Measurements from ENCODE around the gene C1orf159.

Gene C1orf159

GRCh38 chr1:1119272-1119890 lies 3.5 kb upstream of the C1orf159 start:
- Histone ChIP-seq H3K27ac (no peak overlapping the region), H3K4me2 (ENCODE audit: low read length) (no peak overlapping the region), H3K4me3 (ENCODE audit: low read depth, low read length) (no peak overlapping the region), H3K27me3 (ENCODE audit: control insufficient read depth, insufficient read depth, low read length) (no peaks in the 10 kb centered on the region), H3K36me3 (ENCODE audit: control insufficient read depth, insufficient read depth, low read length) (no peaks in the 10 kb centered on the region), H3K9me3 (ENCODE audit: control insufficient read depth, low read length) (no peaks in the 10 kb centered on the region), H3K4me1 (no peaks in the 10 kb centered on the region), H3K9ac (no peak overlapping the region), H3K79me2 (no peaks in the 10 kb centered on the region), H2AFZ (no peak overlapping the region)
- no peak for TF ChIP-seq CTCF (IDR thresholded peaks at IDR 0.05)

- Histone ChIP-seq H3K4me3 (ENCODE audit: low read depth, low read length) (no peak overlapping the region), H3K27me3 (ENCODE audit: control insufficient read depth, insufficient read depth, low read length) (no peaks in the 10 kb centered on the region), H3K79me2 (no peaks in the 10 kb centered on the region), H3K9ac (no peak overlapping the region), H3K4me1 (no peaks in the 10 kb centered on the region), H2AFZ (no peak overlapping the region), H3K9me3 (ENCODE audit: control insufficient read depth, low read length) (no peaks in the 10 kb centered on the region), H3K4me2 (ENCODE audit: low read length) (no peak overlapping the region), H3K36me3 (ENCODE audit: control insufficient read depth, insufficient read depth, low read length) (no peaks in the 10 kb centered on the region), H3K27ac (no peak overlapping the region)
- TF ChIP-seq CTCF (IDR thresholded peaks at IDR 0.05), result no peak
Measured at GRCh38 chr1:1118876-1119220, 3.0 kb upstream of the C1orf159 start.

GRCh38 chr1:1118011-1118875 lies 2.4 kb upstream of the C1orf159 start:
- Histone ChIP-seq H3K4me3 (ENCODE audit: low read depth, low read length) (no peak overlapping the region), H3K27me3 (ENCODE audit: control insufficient read depth, insufficient read depth, low read length) (no peaks in the 10 kb centered on the region), H3K9ac (no peak overlapping the region), H3K9me3 (ENCODE audit: control insufficient read depth, low read length) (no peaks in the 10 kb centered on the region), H3K36me3 (ENCODE audit: control insufficient read depth, insufficient read depth, low read length) (no peaks in the 10 kb centered on the region), H2AFZ (no peak overlapping the region), H3K27ac (no peak overlapping the region), H3K79me2 (no peaks in the 10 kb centered on the region), H3K4me1 (no peaks in the 10 kb centered on the region), H3K4me2 (ENCODE audit: low read length) (no peak overlapping the region)
- no peak for TF ChIP-seq CTCF (IDR thresholded peaks at IDR 0.05)

GRCh38 chr1:1117469-1117831 lies 1.6 kb upstream of the C1orf159 start:
- no peaks in the 10 kb centered on the region for H3K36me3 ChIP-seq (ENCODE audit: control insufficient read depth, insufficient read depth, low read length)
- no peaks in the 10 kb centered on the region for H3K27me3 ChIP-seq (ENCODE audit: control insufficient read depth, insufficient read depth, low read length)
- no peak overlapping the region for H3K4me3 ChIP-seq (ENCODE audit: low read depth, low read length)
- H3K27ac ChIP-seq, result no peak overlapping the region
- no peaks in the 10 kb centered on the region for H3K4me1 ChIP-seq
- no peak for TF ChIP-seq CTCF (IDR thresholded peaks at IDR 0.05)
- no peaks in the 10 kb centered on the region for H3K9me3 ChIP-seq (ENCODE audit: control insufficient read depth, low read length)
- no peak overlapping the region for H3K9ac ChIP-seq
- H3K79me2 ChIP-seq, result no peaks in the 10 kb centered on the region
- H2AFZ ChIP-seq, result no peak overlapping the region
- no peak overlapping the region for H3K4me2 ChIP-seq (ENCODE audit: low read length)

Data from parathyroid adenoma (tissue), 2 donors.